GM18520 (cell line): ENCODE data around the gene CUEDC1.
"Not testable (repeated sequence)": the region's sequence is repeated elsewhere in the genome, so short reads cannot be mapped to it uniquely, and the experiment has no call there.

Experiments
- ATAC-seq: cut with Tn5 transposase; IDR thresholded peaks from one replicate; pipeline ENCODE4 v1.9.1; 2021; ENCODE audit not compliant: unreplicated experiment

CUEDC1 gene

GRCh38 chr17:57846056-57846945 is 108.9 kb downstream of the CUEDC1 start:
- not testable (repeated sequence) for ATAC-seq

DNA sequence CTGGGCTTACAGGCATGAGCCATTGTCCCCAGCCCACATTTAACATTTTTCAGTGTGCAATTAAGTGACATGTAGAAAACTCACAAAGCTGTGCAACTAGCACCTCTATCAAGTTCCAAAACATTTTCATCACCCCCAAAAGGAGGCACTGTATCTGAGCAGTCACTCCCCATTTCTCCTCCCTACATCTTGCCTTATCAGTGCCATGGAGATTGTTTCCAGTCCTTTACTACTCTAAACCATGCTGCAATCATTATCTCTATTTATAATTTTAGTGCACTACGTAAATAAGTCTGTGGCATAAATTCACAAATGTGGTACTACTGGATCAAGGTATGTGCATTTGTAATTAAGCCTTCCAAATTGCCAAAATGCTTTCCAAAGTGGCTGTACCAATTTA is 112.9 kb downstream of the CUEDC1 start:
- ATAC-seq = no peak

- ATAC-seq = no peak
These were observed 115.7 kb downstream of the CUEDC1 start for GRCh38 chr17:57839571-57839923.

GRCh38 chr17:57838857-57839570 is 116.2 kb downstream of the CUEDC1 start:
- ATAC-seq = no peak

DNA sequence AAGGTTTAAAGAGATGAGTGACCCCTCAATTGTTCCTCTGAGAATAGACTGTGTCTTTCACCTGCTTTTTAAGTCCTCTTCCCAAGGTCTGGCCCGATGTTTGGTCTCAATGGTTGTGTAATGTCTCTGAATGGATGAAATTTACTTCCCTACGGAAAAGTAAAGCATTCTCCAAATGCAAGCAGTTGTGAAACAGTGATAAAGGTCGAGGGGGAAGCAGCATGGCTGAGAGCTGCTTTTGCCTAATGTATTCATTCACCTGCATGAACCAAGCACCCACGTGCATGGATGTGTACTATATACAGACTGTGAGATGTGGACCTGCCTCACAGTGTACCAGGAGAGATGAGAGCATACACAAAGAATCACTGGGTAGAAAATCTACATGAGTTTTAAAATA is 116.8 kb downstream of the CUEDC1 start:
- no peak for ATAC-seq

GRCh38 chr17:57835333-57835900 is 119.8 kb downstream of the CUEDC1 start:
- ATAC-seq = no peak

GRCh38 chr17:57834146-57834741 is 121.0 kb downstream of the CUEDC1 start:
- ATAC-seq = no peak

GRCh38 chr17:57833179-57833939 is 121.9 kb downstream of the CUEDC1 start:
- ATAC-seq = no peak

GRCh38 chr17:57832314-57833178 is 122.7 kb downstream of the CUEDC1 start:
- no peak for ATAC-seq

GRCh38 chr17:57830880-57831279 is 124.3 kb downstream of the CUEDC1 start:
- no peak for ATAC-seq

GRCh38 chr17:57823469-57824401 is 131.5 kb downstream of the CUEDC1 start:
- no peak for ATAC-seq

- no peak for ATAC-seq
These were observed 135.3 kb downstream of the CUEDC1 start for GRCh38 chr17:57819867-57820266.

DNA sequence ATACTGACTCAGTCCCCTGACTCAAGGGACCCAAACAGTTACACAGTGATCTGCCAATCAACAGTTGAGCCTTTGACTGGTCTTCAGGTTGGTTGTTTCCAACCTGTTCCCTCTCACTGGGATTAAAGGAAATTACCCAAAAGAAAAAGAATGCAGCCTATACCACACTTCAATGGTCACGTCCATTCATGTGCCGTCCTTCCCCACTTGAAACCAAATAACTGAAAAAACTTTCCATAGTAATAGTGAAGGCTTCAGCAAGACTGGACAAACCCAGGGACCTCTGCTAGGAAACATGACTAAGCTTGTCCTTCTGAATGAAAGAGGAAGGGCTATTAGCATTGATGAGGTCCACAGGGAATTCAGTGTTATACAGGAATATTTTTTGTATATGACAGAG is 135.9 kb downstream of the CUEDC1 start:
- ATAC-seq = no peak

GRCh38 chr17:57818066-57818465 is 137.1 kb downstream of the CUEDC1 start:
- ATAC-seq = no peak

GRCh38 chr17:57817299-57817698 is 137.9 kb downstream of the CUEDC1 start:
- ATAC-seq = no peak

- no peak for ATAC-seq
These were observed 140.8 kb downstream of the CUEDC1 start for GRCh38 chr17:57814421-57814820.

GRCh38 chr17:57811638-57812280 is 143.5 kb downstream of the CUEDC1 start:
- no peak for ATAC-seq
